Subcutaneous abdominal adipose tissue (tissue), 5 donors: Measurements from ENCODE around the gene MYLK.
A peak's percentile ranks its signal among the peaks of the same experiment; 100 is the strongest.
"Not testable (repeated sequence)": the region's sequence is repeated elsewhere in the genome, so short reads cannot be mapped to it uniquely, and the experiment has no call there.

ENCODE experiments used
- H3K27ac ChIP-seq: one replicate; pipeline ENCODE4 v1.7.0; 2013; ENCODE audit warnings: low read depth, mild to moderate bottlenecking, inconsistent platforms, low read length, moderate library complexity
- H3K27me3 ChIP-seq, 5 donors: one replicate each; pipeline ENCODE4 v1.7.0; 2013; ENCODE audit warnings: low read length in 5 of 5, inconsistent platforms in 1 of 5; ENCODE audit not compliant: control insufficient read depth in 5 of 5, insufficient read depth in 4 of 5
- H3K36me3 ChIP-seq, 5 donors: one replicate each; pipeline ENCODE4 v1.7.0; 2013; ENCODE audit warnings: low read length in 5 of 5; ENCODE audit not compliant: control insufficient read depth in 5 of 5, insufficient read depth in 5 of 5
- H3K4me1 ChIP-seq, 5 donors: one replicate each; pipeline ENCODE4 v1.7.0; 2013; ENCODE audit warnings: low read length in 5 of 5, mild to moderate bottlenecking in 3 of 5, moderate library complexity in 1 of 5; ENCODE audit not compliant: control insufficient read depth in 5 of 5, insufficient read depth in 5 of 5
- H3K4me3 ChIP-seq, 5 donors: one replicate each; pipeline ENCODE4 v1.7.0; 2013; ENCODE audit warnings: low read length in 5 of 5, low read depth in 1 of 5
- H3K9ac ChIP-seq, 5 donors: one replicate each; pipeline ENCODE4 v1.7.0; 2013; ENCODE audit warnings: low read length in 5 of 5, mild to moderate bottlenecking in 4 of 5, moderate library complexity in 3 of 5
- H3K9me3 ChIP-seq, 5 donors: one replicate each; pipeline ENCODE4 v1.7.0; 2013; ENCODE audit warnings: low read length in 5 of 5; ENCODE audit not compliant: control insufficient read depth in 5 of 5
- donor health status: healthy.
- donor health status: healthy.
- donor health status: healthy.
- donor health status: healthy.
- donor health status: healthy.

MYLK gene

GRCh38 chr3:123728014-123728413 is 156.1 kb downstream of the MYLK start:
- H3K4me1 ChIP-seq: peaks cover 0 to 9% (median 6%) of the 10 kb centered on the region in 5 donors
- H3K36me3 ChIP-seq: peaks cover 1 to 12% (median 6%) of the 10 kb centered on the region in 5 donors
- H3K9ac ChIP-seq: no peak overlapping the region
- no peaks in the 10 kb centered on the region for H3K9me3 ChIP-seq
- H3K27me3 ChIP-seq: no peaks in the 10 kb centered on the region
- no peak overlapping the region for H3K27ac ChIP-seq
- H3K4me3 ChIP-seq: no peak overlapping the region

DNA sequence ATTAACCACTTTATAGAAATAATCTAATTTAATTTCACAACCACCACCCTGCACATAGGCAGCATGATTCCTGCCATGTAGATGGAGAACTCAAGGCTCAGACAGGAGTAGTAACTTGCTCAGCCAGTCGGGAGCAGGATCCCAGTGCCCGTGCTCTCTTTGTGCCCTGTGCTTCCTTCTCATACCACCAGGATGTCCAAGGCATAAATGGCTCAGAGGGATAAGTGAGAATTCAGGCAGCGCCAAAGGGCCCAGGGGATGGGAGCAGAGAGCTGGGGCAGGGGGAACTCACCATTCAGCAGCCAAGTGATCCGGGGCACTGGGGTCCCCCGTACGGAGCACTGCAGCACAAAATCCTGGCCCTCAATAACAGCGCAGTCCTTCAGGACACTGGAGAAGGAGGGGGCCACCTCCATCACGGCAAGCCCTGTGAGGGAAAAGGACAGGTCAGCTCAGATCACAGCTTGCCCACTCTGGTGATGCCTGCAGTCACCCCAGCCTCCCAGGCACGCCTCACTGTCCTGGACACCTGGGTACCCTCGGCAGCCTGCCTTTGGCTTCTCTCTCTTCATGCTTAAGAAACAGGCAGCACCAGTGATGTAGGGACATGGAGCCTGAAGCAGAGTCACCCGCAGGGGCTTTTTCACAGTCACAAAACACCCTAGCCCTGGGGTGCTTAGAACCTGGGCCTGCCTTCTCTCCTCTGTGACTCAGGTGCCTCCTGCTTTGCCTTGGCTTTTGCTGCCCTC is 158.3 kb downstream of the MYLK start:
- H3K36me3 ChIP-seq: peaks cover 0 to 5% (median 3%) of the 10 kb centered on the region in 5 donors
- H3K9ac ChIP-seq: no peak overlapping the region
- H3K4me3 ChIP-seq: no peak overlapping the region
- no peaks in the 10 kb centered on the region for H3K9me3 ChIP-seq
- peaks cover under 1 to 13% (median 8%) of the 10 kb centered on the region in 5 donors for H3K4me1 ChIP-seq
- H3K27ac ChIP-seq: no peak overlapping the region
- H3K27me3 ChIP-seq: no peaks in the 10 kb centered on the region

DNA sequence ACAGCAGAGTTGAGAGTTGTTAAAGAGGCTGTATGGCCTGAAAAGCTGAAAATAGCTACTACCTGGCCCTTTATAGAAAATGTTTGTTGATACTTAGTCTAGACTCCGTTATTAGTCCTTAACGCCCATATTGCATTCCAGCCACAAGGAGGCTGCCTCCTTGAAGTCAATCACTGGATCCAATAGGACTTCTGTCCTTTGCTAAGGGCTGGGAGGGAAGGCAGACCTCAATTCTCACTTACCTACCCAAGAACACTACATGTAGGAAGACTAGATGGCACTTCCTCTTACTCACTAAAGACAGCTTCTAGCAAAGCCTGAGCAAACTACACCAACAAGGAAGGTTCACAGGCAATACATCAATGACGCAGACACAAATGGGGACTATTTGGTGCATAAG is 159.8 kb downstream of the MYLK start:
- no peaks in the 10 kb centered on the region for H3K9me3 ChIP-seq
- peaks cover 6 to 29% (median 23%) of the 10 kb centered on the region in 5 donors for H3K4me1 ChIP-seq
- no peak overlapping the region for H3K9ac ChIP-seq
- no peak overlapping the region for H3K4me3 ChIP-seq
- H3K27me3 ChIP-seq: no peaks in the 10 kb centered on the region
- no peak overlapping the region for H3K27ac ChIP-seq
- H3K36me3 ChIP-seq: peaks cover 0 to 5% (median 3%) of the 10 kb centered on the region in 5 donors

- no peaks in the 10 kb centered on the region for H3K27me3 ChIP-seq
- no peak overlapping the region for H3K27ac ChIP-seq
- peaks cover 0 to 5% (median 3%) of the 10 kb centered on the region in 5 donors for H3K36me3 ChIP-seq
- peaks cover 6 to 35% (median 29%) of the 10 kb centered on the region in 5 donors for H3K4me1 ChIP-seq
- H3K4me3 ChIP-seq: no peak overlapping the region
- no peak overlapping the region for H3K9ac ChIP-seq
- H3K9me3 ChIP-seq: no peaks in the 10 kb centered on the region
Observed at GRCh38 chr3:123723522-123724168, 160.5 kb downstream of the MYLK start.

GRCh38 chr3:123723070-123723469 is 161.1 kb downstream of the MYLK start:
- H3K36me3 ChIP-seq: peaks cover 0 to 5% (median 3%) of the 10 kb centered on the region in 5 donors
- no peaks in the 10 kb centered on the region for H3K27me3 ChIP-seq
- H3K9ac ChIP-seq: no peak overlapping the region
- peaks cover 6 to 38% (median 35%) of the 10 kb centered on the region in 5 donors for H3K4me1 ChIP-seq
- no peak overlapping the region for H3K27ac ChIP-seq
- no peak overlapping the region for H3K4me3 ChIP-seq
- no peaks in the 10 kb centered on the region for H3K9me3 ChIP-seq

DNA sequence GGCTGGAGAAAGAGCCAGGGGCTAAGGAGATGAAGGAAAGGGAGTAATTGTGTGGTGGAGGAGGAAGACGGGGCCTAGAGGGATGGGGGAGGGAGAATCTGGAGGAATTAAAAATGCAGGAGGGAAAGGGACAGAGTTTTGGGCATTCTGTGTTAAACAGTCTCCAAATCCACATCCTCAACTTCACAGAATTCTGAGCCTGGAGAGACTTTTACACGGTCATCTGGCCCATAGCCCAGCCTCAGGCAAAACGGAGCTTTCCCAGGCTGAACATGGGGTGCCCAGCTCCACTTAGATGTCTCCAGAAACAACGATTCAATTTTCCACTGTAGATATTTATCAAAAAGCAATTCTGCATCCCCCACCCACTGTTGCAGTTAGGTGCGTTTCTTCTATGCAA is 161.7 kb downstream of the MYLK start:
- no peak overlapping the region for H3K27ac ChIP-seq
- peaks cover 6 to 41% (median 39%) of the 10 kb centered on the region in 5 donors for H3K4me1 ChIP-seq
- no peaks in the 10 kb centered on the region for H3K27me3 ChIP-seq
- H3K9ac ChIP-seq: no peak overlapping the region
- H3K9me3 ChIP-seq: no peaks in the 10 kb centered on the region
- peaks cover 0 to 5% (median 0%) of the 10 kb centered on the region in 5 donors for H3K36me3 ChIP-seq
- no peak overlapping the region for H3K4me3 ChIP-seq

DNA sequence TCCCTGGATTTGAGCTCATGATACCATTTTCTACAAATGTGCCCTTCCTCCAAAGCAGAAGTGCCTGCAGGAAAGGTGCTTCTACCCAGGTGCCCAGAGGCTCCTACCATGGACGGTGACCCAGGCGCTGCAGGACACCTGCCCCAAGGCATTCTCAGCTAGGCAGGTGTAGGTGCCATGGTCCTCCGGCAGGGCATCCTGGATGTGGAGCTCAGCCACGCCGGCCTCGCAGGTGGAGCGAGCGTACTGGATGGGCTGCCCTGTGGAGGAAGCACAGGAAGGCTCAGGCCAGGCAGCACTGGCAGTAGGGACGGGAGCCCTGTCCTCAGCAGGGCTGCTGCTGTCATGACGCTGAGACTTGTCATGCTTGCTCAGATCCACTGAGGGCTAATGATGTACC is 162.1 kb downstream of the MYLK start:
- no peaks in the 10 kb centered on the region for H3K9me3 ChIP-seq
- H3K27me3 ChIP-seq: no peaks in the 10 kb centered on the region
- no peak overlapping the region for H3K9ac ChIP-seq
- peaks cover 0 to 5% (median 0%) of the 10 kb centered on the region in 5 donors for H3K36me3 ChIP-seq
- H3K4me1 ChIP-seq: peaks cover 6 to 41% (median 40%) of the 10 kb centered on the region in 5 donors
- no peak overlapping the region for H3K27ac ChIP-seq
- no peak overlapping the region for H3K4me3 ChIP-seq

DNA sequence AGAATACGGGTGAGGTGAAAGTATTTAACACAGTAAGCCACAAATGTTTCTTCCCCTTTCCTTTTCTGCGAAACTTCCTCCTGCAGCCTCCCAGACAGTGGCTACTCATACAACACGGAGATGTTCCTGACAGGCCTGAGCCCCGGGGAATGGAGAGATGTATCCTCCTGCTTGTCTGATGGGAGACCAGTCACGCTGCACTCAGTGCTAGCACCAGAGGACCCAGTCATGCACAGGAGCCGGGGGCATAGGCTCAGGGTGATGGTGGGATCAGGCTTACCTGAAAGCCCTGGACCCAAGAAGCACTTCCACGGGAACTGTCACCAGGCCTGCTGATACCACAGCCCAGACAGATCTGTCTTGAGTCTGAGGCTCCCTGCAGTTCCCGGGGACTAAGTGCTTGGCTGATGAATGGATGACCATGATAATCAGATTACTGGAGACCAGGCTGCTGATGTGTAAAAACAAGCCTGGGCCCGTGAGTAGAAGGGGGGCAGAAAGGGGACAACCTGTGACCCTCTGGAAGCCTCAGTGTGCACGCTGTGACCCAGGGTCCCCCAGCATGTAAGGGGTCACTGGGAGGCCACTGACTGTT is 162.9 kb downstream of the MYLK start:
- H3K9ac ChIP-seq, H3K27ac ChIP-seq, H3K4me3 ChIP-seq, H3K9me3 ChIP-seq, H3K27me3 ChIP-seq, H3K36me3 ChIP-seq: not testable (repeated sequence)
- peaks cover 6 to 41% (median 40%) of the 10 kb centered on the region in 5 donors for H3K4me1 ChIP-seq

- no peaks in the 10 kb centered on the region for H3K9me3 ChIP-seq
- H3K27ac ChIP-seq: peak overlapping the region; percentile 70
- no peak overlapping the region for H3K9ac ChIP-seq
- peaks cover 0 to 2% (median 0%) of the 10 kb centered on the region in 5 donors for H3K36me3 ChIP-seq
- H3K27me3 ChIP-seq: no peaks in the 10 kb centered on the region
- H3K4me3 ChIP-seq: no peak overlapping the region
- H3K4me1 ChIP-seq: peaks cover 6 to 41% (median 40%) of the 10 kb centered on the region in 5 donors
Observed at GRCh38 chr3:123720638-123721037, 163.5 kb downstream of the MYLK start.
